ENCODE data around the gene TCF12. TPM values are rescaled to one million over a fixed set of nuclear protein-coding genes. Genes with fewer than 3 reads are reported as not detected.

The TCF12 gene
- total RNA-seq, 1 donor from 2014 or later, result 46.5 TPM

DNA sequence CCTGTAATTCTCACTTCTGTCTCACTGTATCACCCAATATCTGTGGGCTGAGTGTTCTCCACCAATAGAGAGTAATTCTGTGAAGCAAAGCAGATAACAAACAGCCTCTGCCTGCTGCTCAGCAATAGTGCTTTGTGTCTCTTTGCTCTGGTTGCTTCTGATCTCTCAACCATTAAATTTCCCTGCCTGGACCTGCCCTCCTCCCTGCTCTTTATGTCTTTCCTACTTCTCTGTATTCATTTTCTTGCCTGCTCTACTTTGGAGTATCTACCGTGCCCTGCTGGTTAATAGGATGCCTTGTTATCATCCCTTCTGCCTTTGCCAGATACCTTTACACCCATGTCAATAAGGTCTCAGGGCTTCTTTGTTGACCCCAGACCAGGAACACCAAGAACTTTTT lies 355.0 kb downstream of the TCF12 start:
- no peak for DNase-seq (ENCODE audit: missing footprints)
- intact Hi-C loops (cut with DNase I), result no loop called here
- ATAC-seq, result no peak

DNA sequence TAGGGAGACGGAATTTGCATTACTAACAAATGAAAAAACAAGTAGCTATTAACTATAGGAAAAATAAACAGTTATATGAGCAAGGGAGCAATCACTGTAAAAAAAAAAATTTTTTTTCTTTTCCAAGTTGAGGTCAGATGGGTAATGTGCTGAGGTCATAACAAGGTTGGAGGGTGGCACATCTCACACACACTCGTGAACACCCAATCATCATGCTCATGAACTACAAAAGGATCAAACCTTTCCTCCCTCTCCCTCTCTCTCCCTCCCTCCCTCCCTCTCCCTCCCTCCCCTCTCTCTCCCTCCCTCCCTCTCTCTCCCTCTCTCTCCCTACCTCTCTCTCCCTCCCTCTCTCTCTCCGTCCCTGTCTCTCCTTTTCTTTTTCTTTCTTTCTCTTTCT lies 360.0 kb downstream of the TCF12 start:
- intact Hi-C loops (cut with DNase I), result no loop called here
- ATAC-seq, result no peak
- DNase-seq (ENCODE audit: missing footprints), result no peak

GRCh38 chr15:57280464-57280863 lies 362.0 kb downstream of the TCF12 start:
- intact Hi-C loops (cut with DNase I), result no loop called here

GRCh38 chr15:57281321-57281720 lies 362.9 kb downstream of the TCF12 start:
- intact Hi-C loops (cut with DNase I), result no loop called here
- no peak for ATAC-seq

More at GRCh38 chr15:57280464-57280863, 362.0 kb downstream of the TCF12 start:
- DNase-seq (ENCODE audit: missing footprints) (no peak), ATAC-seq (no peak)

DNA sequence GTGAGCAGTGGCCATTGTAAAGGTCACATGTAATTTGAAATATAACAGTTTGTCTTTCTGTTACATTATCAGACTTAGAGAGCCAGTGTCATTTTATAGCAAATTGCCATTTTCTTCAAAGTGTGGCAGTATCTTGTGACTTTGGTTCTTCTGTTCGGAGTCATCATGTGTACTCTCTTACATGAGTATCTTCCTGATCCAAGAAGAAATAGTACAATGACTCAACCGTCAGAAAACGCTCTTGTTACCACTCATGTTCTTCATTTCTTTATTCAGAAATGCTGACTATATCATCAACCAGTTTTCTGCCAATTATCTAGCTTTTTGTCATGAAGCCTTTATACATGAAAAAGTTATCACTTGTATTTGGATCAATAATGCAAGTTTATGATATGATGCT lies 364.2 kb downstream of the TCF12 start:
- intact Hi-C loops (cut with DNase I), result no loop called here
- ATAC-seq (no peak), DNase-seq (ENCODE audit: missing footprints) (no peak)

More at GRCh38 chr15:57281321-57281720, 362.9 kb downstream of the TCF12 start:
- DNase-seq (ENCODE audit: missing footprints), result no peak

- intact Hi-C loops (cut with DNase I), result no loop called here
- DNase-seq (ENCODE audit: missing footprints) (no peak), ATAC-seq (no peak)
Measured at GRCh38 chr15:57283774-57284503, 365.5 kb downstream of the TCF12 start.

DNA sequence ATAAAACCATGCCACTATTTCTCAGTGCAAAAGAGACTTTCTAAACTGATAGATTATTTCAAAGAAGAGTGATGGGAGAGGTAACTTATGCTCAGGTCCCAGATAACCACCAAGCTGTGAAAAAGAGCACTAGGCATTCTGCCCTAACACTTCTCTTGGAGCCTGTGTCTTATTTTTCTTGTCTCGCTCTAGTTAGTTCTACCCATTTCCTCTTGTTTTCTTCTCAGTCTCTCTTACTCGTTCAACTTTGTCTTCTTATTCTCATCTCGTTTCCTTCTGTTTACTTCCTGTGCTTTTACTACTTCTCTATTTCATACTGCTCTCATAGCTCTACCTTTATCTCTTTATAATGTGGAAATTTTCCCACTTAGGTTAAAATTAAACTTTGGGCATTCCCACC lies 366.1 kb downstream of the TCF12 start:
- ATAC-seq, result no peak
- no peak for DNase-seq (ENCODE audit: missing footprints)
- intact Hi-C loops (cut with DNase I), result no loop called here

- intact Hi-C loops (cut with DNase I), result no loop called here
- no peak for DNase-seq (ENCODE audit: missing footprints)
- no peak for ATAC-seq
Measured at GRCh38 chr15:57285386-57285785, 366.9 kb downstream of the TCF12 start.

- intact Hi-C loops (cut with DNase I), result no loop called here
- ATAC-seq (no peak), DNase-seq (ENCODE audit: missing footprints) (no peak)
Measured at GRCh38 chr15:57286446-57287122, 368.1 kb downstream of the TCF12 start.

GRCh38 chr15:57287123-57287521 lies 368.7 kb downstream of the TCF12 start:
- DNase-seq (ENCODE audit: missing footprints) (no peak), ATAC-seq (no peak)
- intact Hi-C loops (cut with DNase I), result no loop called here

- DNase-seq (ENCODE audit: missing footprints) (no peak), ATAC-seq (no peak)
- intact Hi-C loops (cut with DNase I), result no loop called here
Measured at GRCh38 chr15:57288926-57289580, 370.6 kb downstream of the TCF12 start.

GRCh38 chr15:57290187-57290586 lies 371.7 kb downstream of the TCF12 start:
- intact Hi-C loops (cut with DNase I), result no loop called here
- no peak for DNase-seq (ENCODE audit: missing footprints)
- ATAC-seq, result no peak

DNA sequence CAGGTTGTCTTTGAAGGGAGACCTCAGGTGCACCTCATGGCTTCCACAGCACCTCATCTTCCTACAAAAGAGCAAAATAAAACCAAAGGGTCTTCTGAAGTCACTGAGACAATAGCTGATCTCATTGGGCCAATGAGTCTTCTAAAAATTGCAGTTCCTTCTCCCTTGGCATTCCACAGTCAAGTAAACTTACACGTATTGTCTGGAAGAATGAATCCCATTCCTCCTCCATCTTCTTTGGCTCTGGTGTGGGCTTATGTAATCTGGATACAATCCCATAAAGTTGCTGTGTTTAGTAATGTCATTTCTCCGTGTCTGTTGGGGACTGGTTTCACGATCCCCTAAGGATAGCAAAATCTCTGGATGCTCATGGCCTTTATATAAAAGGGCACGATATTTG lies 372.4 kb downstream of the TCF12 start:
- ATAC-seq (no peak), DNase-seq (ENCODE audit: missing footprints) (no peak)
- intact Hi-C loops (cut with DNase I), result no loop called here

DNA sequence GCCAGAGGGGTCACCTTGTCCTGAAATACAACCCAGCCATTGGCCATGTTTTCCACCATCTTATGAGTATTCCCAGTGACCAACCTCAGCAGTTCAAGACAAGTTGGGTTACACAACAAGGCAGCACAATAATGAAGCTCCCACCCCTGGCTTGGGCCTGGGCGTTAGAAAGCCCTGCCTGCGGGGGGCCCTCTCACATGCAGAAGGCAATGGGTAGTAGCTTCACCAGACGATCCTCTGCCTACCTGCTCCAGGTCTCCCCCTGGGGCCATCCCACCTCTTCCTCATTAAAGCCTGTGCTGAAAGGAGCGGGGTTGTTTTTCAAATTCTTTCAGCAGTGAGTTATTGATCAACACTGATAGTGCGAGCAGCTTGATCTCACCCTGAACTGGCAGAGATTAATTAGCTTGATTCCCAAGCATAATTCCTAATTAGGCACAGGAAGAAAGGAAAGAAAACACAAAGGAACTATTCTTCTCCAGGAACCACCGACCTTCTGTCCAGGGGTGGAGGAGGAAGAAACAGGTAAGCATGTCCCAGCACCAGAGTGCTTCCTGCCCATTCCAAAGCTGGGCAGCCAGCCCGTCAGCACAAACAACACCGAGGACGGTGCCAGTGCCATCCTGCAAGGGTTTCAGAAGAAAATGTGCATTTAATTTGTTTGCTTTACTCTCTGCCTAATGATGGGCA lies 378.2 kb downstream of the TCF12 start:
- intact Hi-C loops (cut with DNase I), result no loop called here
- ATAC-seq (no peak), DNase-seq (ENCODE audit: missing footprints) (no peak)

DNA sequence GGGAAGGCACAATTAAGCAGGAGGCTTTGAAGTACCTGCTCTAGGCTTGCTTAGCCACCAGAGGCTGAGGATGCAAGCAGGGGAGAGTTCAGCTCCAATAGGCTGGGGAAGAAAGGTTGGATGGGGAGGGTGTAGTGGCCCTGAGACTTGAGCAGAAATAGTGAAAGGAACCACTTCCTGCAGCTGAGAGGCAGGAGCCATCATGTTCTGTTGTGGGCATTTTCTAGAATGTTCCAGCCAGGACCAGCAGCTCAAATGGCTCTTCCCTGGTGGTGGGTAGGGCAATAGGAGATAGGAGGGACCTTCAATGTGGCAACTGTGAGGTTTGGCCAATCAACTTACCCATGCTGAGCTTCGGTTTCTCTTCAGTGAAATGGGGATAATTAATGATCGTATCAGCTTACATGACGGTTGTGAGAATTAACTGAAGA lies 378.7 kb downstream of the TCF12 start:
- no peak for ATAC-seq
- no peak for DNase-seq (ENCODE audit: missing footprints)
- intact Hi-C loops (cut with DNase I), result no loop called here

DNA sequence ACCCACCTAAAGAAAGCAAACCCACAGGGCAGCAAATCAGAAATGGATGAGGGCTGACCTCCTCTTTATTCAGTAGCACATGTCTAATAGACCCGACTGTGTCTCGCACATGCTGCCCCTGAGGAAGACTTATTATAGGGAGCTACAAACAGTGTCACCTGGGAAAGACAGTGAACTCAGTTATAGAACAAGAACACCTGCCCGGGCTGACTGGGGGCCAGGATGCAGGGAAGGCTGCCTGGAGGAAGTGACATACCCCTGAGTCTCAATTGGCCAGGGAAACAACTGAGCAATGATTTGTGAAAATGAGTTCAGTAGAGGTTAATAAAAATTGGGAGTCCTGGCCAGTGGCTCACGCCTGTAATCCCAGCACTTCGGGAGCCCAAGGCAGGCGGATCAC lies 379.2 kb downstream of the TCF12 start:
- intact Hi-C loops (cut with DNase I), result no loop called here
- no peak for ATAC-seq
- no peak for DNase-seq (ENCODE audit: missing footprints)

DNA sequence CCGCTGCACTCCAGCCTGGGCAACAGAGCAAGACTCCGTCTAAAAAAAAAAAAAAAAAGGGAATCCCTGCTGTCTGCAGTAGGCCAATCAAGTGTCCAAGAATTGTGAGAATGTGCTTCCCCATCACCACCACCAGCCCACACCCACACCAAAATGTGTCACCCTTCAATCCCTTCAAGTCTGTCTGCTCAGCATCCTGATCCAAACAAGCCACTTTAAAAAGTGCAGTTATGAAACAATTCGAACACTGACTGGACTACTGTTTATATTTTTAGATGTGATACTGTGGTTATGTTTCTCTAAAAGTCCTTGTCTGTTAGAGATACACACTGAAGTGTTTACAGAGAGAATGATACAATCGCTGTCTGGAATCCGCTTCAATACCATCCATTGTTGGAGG lies 379.8 kb downstream of the TCF12 start:
- DNase-seq (ENCODE audit: missing footprints) (no peak), ATAC-seq (no peak)
- intact Hi-C loops (cut with DNase I), result no loop called here

DNA sequence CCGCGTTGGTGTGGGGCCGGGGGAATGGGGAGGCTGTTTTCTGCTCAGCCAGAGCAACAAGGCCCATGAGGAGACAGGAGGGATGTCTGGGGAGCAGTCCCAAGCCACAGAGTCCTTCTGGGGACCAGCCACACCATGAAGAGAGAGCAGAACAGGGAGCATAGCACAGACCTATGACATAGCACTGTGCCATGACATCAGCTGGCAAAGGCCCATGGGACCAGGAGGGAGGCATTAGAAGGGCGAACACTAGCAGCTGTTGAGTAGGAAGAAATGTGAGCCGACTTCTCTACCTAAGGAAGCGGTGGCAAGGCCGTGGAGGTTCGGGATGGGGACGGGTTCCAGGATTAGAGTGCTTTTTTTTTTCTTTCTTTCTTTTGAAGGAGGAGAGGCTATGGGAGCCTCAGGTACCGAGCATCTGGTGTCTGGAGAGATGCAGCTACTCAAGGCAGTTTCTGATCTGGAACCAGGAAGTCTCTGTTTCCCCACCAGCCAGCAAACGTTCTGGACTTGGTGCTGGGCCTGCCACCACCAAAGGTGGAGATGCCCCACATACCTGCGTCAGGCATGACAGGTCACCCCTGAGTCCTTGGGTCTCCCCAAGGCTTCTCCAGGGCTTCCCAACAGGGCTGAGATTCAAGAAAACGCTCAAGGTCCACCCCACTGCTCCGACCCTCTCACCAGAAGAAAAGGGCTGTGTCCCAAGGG lies 380.6 kb downstream of the TCF12 start:
- intact Hi-C loops (cut with DNase I), result no loop called here
- no peak for DNase-seq (ENCODE audit: missing footprints)
- no peak for ATAC-seq

DNA sequence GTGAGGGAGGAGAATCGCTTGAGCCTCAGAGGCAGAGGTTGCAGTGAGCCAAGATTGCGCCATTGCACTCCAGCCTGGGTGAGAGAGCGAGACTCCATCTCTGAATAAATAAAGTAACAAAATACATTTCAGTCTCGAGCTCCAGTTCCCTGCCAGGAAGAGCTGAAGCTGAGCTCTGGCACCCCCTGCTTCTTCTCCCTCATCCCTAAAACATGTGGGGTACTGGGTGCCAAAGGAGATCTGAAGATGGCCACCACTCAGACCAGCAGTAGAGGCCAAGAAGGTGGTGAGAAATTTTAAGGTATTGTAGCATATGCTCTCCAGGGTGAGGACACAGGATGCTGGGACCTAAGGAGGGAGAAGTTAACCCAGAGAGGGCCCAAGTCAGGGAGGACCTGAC lies 382.9 kb downstream of the TCF12 start:
- no peak for ATAC-seq
- intact Hi-C loops (cut with DNase I), result loop anchor here (10.0 kb wide), 1 partner anchor 87 kb away; no protein-coding TSS in a partner anchor
- DNase-seq (ENCODE audit: missing footprints), result no peak
